SIG-M5 (cell line): Measurements from ENCODE around the gene CBR4.
"Not testable (repeated sequence)": the region's sequence is repeated elsewhere in the genome, so short reads cannot be mapped to it uniquely, and the experiment has no call there.

Source experiments
- DNase-seq: peaks from one replicate; lab custom pipeline; 2025; lab: John Stamatoyannopoulos, UW

CBR4 gene

GRCh38 chr4:168993714-168994510 lies 16.1 kb downstream of the CBR4 start:
- DNase-seq = no peak

- not testable (repeated sequence) for DNase-seq
These were observed 17.0 kb downstream of the CBR4 start for GRCh38 chr4:168992952-168993482.

GRCh38 chr4:168981942-168982341 lies 28.1 kb downstream of the CBR4 start:
- DNase-seq = no peak

GRCh38 chr4:168981460-168981859 lies 28.6 kb downstream of the CBR4 start:
- DNase-seq = no peak

GRCh38 chr4:168979338-168979737 lies 30.7 kb downstream of the CBR4 start:
- no peak for DNase-seq

- DNase-seq = no peak
These were observed 31.9 kb downstream of the CBR4 start for GRCh38 chr4:168978001-168978700.

GRCh38 chr4:168972596-168972995 lies 37.5 kb downstream of the CBR4 start:
- no peak for DNase-seq

- DNase-seq = no peak
These were observed 49.3 kb downstream of the CBR4 start for GRCh38 chr4:168960716-168961115.

- DNase-seq = no peak
These were observed 54.4 kb downstream of the CBR4 start for GRCh38 chr4:168955674-168956073.

GRCh38 chr4:168952821-168953246 lies 57.2 kb downstream of the CBR4 start:
- DNase-seq = not testable (repeated sequence)

GRCh38 chr4:168945291-168945690 lies 64.8 kb downstream of the CBR4 start:
- DNase-seq = no peak

- DNase-seq = no peak
These were observed 67.1 kb downstream of the CBR4 start for GRCh38 chr4:168942985-168943384.
